ENCODE measurements around the gene CUL5.
"Not testable (repeated sequence)": the region's sequence is repeated elsewhere in the genome, so short reads cannot be mapped to it uniquely, and the experiment has no call there.

CUL5 gene

DNA sequence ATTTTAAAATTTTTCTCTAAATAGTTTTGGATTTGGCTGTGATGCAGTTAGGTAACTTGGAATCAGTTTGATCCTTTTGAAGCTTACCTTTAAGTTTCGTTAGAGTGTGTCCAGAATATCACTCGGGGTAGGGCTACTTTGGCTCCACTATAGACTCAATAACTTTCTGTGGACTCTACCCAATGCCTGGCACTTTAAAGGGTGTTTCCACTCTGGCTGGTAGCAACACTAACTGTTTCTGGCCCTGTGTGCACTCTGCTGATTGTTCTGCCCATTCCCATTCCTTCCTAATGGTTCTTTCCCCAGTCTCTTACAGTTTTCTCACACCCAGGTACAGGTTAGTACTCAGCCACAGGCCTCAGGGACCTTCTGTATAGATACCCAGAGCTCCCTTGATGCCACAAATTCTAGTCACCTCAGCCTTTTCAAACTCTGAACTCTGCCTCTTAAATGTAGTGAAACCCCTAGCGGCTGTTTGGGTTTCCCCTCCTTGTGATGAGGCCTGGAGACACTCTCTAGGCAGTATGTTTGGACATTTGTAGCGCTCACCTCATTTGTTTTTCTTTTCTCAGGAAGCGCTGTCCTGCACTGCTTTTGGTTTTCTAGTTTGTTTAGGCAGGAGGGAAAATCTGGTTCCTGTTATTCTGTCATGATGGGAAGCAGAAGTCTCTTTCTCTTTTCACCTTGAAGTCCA is 16.8 kb downstream of the CUL5 start:
- DNase-seq: no peak

DNA sequence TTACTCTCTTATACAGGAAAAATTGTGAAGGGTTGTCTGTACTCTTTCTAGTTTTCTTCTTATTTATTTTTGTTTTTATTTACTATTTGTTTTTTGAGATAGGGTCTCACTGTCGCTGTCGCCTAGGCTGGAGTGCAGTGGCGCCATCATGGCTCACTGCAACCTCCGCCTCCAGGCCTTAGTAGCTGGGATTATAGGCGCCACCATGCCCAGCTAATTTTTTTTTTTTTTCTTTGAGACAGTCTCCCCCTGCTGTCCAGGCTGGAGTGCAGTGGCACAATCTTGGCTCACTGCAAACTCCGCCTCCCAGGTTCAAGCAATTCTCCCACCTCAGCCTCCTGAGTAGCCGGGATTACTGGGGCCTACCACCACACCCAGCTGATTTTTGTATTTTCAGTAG is 18.4 kb downstream of the CUL5 start:
- DNase-seq: no peak

DNA sequence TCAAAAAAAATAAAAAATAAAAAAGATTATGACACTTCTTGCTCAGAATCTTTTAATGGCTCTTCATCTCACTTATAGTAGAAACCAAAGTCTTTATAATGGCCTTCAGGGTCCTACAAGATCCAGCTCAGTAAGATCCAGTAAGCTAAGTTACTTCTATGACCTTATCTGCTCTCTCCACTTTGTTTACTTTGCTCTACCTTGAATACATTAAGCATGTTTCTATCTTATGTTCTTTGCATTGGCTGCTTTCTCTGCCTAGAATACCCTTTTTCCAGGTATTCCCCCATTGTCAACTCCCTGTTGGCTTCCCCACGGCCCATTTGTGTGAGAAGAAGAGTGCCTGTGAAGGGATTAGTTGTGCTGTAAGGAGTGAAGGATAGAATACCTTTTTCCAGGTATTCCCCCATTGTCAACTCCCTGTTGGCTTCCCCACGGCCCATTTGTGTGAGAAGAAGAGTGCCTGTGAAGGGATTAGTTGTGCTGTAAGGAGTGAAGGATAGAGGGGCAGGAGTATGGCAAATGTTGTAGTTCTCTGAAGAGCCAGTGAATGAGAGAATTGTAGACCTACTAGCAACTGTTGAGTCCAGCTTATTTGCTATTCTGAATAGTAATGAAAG is 20.2 kb downstream of the CUL5 start:
- DNase-seq: not testable (repeated sequence)

DNA sequence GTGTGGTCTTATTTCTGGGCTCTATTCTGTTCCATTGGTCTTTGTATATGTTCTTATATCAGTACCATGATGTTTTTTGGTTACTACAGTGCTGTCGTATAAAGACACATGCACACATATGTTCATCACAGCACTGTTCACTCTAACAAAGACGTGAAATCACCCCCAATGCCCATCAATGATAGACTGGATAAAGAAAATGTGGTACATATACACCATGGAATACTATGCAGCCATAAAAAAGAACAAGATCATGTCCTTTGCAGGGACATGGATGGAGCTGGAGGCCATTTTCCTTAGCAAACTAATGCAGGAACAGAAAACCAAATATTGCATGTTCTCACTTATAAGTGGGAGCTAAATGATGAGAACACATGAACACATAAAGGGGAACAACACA is 22.9 kb downstream of the CUL5 start:
- not testable (repeated sequence) for DNase-seq

DNA sequence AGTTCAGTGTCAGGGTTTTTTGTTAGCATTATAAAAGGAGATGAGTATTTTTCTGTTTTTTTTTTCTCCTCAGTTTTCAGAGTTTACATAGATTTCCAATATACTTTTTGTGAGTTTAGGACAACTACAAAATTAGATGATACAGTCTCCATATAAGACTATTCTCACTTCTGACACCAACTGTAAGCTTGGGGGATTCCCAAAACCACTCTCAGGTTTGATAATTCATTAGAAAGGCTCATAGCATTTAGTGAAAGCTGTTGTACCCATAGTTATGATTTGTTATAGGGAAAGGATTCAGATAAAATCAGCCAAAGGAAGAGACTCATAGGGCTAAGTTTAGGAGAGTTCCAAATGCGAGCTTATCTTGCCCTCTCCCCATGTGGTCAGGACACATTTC is 24.1 kb downstream of the CUL5 start:
- DNase-seq: no peak

DNA sequence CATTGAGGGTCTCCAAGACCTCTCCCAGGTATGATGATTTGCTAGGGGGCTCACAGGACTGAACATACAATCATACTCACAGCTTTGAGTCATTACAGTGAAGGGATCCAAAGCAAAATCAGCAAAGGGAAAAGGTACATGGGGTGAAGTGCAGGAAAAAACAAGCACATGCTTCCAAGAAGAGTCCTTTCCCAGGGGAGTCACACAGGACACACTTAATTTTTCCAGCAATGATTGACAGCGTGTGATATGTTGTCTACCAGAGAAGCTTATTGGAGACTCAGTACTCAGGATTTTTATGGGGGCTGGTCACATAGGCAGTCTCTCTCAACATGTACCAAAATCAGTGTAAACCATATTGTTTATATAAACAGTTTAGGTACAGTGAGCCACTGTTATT is 25.3 kb downstream of the CUL5 start:
- no peak for DNase-seq

DNA sequence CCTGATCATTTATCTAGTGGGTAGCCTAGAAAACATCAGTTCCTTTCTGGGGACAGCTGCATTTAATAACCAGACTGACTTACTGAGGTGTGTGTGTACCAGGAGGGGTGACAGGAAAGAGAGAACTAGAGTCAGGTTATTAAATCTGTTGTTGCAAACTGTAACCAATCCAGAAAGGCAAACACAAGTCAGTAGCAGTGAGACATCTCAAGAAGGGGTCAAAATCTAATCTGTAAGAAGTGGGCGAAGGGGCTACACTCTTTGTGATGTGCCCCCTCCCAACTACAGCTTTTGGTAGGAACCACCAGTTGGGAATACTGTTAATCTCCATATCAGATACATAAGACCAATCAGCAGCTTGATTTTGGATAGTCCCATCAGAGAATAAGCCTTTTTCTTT is 26.3 kb downstream of the CUL5 start:
- no peak for DNase-seq

DNA sequence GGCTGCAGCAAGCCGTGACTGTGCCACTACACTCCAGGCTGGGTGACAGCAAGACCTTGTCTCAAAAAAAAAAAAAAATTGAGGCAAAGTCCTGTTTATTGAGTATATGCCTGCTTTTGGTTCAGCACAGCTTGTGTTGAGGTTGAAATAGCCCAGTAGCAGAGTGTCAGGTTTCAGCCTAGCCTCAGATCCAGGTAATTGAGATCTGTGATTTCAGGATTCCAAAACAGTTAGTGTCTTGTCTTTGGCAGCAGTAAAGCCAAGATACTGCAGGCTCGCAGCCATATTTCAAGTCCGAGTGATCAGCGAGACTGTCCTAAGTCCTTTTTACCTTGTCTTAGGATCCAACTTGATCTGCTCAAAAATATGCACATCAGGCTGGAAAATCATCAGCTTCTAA is 27.0 kb downstream of the CUL5 start:
- peak; percentile 18 for DNase-seq

DNA sequence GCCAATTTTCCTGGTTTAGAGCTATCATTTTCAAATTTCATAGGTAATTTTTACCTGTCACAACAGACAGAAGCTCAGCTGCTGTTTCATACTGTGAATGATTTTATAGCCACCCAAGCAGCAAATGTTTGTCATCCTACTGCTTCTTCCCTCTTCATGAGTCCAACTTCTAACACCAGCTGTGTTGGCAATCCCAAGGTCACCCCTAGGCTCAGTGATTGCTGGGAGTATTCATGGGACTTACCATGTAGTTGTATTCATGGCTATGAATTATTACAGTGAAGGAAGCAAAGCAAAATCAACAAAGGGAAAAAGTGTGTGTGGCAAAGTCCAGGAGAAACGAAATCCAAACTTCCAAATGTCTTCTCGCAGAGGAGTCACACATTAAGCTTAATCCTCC is 28.5 kb downstream of the CUL5 start:
- no peak for DNase-seq

DNA sequence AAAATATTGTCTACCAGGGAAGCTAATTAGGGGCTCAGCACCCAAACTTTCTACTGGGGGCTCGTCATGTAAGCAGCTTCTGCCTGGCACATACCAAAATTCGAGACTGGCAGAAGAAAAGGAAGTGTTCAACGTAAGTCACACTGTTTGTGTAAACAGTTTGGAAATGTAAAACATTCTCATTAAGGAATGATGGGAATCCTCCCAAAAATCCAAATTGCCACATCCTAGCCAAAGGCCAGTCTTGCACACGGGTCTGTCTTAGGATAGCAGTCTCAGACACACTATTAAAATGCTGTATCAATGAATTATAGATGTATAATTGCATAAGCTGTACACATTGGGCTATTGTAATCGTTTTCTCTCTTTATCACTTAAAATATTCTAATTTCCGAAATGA is 28.9 kb downstream of the CUL5 start:
- no peak for DNase-seq

DNA sequence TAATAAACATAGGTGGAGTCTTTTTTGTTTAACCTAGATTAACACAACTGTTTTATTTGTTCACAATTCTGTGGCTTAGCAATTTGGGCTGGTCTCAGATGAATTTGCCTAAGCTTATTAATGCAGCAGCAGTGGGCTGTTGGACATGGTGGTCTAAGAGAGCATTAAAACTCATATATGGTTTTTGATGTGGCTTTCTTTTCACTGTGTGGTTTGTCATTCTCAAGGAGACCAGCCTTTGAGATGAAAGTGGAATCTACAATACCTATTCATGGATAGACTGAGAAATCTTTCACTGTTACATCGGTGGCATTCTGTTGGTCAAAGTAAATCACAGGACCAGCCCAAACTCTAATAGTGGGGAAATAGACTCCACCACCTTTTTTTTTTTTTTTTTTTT is 39.6 kb downstream of the CUL5 start:
- DNase-seq: no peak

DNA sequence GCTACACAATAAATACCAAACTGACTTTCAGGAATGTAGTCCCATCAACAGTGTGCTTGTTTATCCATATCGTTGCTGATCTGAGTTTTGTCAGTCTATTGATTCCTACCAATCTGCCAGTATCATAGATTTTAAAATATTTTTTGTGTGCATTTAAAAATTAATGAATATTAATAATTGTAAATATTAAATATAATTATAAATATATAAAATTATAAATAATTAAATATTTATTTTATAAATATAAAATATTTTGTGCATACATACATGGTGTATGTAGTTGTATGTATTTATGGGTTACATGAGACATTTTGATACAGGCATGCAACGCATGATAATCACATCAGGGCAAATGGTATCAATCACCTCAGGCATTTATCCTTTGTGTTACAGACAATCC is 53.6 kb downstream of the CUL5 start:
- DNase-seq: no peak

DNA sequence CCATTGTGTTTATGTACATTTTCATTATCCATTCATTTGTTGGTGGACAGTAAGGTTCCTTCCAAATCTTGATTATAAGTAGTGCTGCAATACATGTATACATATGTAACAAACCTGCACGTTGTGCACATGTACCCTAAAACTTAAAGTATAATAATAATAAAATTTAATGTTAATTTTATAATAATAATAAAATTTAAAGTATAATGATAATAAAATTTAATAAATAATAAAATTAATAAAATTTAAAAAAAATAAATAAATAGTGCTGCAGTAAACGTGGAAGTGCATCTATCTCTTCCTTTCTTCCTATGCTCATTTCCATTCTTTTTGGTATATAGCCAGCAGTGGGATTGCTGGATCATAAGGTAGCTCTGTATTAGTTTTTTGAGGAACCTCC is 54.7 kb downstream of the CUL5 start:
- DNase-seq: no peak

DNA sequence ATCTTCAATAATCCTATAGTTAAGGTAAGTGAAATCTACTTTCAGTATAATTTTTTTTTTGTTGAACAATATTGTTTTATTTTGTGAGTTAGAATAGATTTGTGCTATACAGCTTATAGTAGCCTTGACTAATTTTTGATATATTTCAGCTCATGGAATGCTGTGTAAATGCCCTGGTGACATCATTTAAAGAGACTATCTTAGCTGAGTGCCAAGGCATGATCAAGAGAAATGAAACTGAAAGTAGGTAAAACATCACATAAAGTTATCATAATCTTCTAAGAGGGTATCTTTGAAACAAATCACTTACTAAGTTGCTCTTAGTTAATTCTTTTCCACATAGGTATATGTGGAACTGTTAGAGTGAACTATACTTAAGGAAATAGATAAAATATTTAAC is 61.2 kb downstream of the CUL5 start:
- peak; percentile 58 for DNase-seq

DNA sequence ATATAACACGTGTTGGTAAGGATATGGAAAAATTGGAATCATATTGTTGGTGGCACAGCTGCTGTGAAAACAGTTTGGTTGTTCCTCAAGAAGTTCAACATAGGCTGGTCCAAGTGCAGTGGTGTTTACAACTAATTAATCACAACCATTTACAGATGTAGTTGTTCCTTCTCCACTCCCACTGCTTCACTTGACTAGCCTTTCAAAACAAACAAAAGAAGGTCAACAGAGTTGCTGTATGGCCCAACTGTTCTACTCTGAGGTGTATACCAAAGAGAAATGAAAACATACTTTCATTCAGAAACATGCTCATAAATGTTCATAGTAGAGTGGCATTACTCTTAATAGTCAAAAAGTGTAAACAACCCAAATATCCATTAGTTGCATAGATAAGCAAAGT is 76.1 kb downstream of the CUL5 start:
- no peak for DNase-seq

DNA sequence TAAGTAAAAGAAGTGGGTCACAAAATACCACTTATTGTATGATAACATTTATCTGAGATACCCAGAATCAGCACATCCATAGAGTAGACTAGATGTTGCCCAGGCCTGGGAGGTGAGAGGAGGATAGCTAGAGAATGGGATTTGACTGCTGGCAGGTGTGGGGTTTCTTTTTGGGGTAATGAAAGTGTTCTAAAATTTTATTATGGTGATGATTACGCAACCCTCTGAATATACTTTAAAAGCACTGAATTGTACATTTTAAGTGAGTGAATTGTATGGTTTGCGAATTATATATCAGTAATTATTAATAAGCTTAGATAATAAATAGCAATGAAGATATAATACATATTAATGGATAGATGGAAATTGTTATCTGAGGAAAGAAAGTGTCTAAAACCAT is 77.0 kb downstream of the CUL5 start:
- DNase-seq: no peak

DNA sequence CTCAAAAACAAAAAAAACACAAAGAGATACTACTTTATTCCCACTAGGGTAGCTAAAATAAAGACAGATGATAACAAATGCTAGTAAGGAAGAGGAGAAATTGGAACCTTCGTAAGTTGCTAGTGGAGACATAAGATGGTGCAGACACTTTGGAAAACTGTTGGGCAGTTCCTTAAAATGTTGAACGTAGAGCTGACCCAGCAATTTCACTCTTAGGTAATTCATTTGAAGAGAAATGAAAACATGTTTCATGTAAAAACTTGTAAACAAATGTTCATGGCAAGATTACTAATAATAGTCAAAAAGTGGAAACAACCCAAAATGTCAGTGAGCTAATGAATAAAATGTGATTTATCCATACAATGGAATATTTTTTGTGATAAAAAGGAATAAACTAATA is 83.4 kb downstream of the CUL5 start:
- DNase-seq: no peak

DNA sequence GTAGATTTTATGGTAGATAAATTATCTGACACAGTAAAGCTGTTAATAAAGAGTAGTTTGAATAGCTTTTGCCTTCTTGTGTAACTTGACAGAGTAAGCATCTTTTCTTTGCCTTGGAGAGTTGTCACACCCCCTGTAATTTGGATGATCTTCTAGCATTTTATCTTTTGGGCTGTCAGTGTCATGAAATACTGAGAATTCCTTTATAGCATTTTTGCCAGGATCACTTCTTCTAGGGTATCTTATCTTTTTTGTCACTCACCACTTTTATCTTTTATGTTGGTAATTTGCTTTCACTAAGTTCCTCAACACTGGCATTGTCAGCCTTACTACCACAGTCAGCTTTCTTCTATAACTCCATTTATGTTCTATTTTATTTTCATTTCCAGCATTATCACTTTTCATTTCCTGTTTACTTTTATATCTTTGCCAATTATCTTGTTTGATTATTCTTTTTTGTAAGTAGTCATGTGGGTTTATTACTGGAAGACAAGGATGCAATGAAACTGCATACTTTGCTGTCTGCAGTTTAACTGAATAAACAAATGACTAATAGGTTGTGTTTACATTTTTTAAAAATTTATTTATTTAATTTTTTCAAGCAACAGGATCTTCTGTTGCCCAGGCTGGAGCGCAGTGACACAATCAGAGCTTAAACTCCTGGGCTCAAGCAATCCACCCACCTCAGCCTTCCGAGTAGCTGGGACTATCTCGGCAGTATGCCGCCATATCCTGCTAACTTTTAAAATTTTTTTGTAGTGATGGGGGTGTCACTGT is 84.6 kb downstream of the CUL5 start:
- DNase-seq: no peak

DNA sequence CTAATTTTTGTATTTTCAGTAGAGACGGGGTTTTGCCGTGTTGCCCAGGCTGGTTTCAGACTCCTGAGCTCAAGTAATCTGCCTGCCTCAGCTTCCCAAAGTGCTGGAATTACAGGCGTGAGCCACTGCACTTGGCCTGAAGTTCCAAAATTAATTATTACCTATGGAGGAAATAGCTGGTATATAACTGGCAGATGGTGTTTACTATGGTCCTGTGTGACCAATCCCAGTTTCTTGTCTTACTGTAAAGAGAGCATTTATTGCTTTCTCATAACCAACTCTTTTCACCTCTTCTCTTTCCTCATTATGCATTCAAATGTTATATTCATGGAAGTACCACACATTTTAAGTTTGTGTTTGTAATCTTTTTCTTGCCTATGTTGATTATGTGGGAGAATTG is 88.5 kb downstream of the CUL5 start:
- DNase-seq: no peak

DNA sequence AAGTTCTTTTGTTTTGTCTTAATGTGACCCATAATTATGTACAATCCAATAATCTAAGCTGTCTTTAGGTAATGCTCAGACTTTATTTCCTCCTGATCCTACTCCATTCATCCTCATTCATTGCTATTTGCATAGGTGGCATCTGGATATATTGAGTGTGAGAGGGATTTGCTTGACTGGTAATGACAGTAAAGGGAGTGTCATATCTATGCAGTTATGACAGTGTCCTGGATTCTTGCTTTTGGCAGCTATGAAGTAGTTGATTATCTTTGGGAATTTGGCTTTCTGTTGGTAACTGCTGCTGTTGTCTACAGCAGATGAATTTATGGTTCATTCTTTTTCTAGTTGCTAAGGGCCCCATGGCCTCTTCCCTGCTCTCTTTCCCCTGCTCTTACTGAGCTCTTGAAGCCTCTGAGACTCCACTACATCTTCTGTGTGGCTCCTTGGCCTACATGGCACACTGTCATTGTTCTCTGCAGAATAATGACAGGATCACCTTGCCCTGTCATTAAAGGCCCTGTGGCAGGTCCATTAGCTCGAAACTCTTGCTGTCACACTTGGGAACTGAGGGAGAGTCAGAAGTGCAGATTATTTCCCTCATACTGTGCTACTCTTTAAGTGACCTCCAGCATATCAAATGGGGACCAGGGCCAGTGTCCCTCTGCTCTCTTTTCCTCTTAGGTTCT is 92.5 kb downstream of the CUL5 start:
- DNase-seq: no peak

DNA sequence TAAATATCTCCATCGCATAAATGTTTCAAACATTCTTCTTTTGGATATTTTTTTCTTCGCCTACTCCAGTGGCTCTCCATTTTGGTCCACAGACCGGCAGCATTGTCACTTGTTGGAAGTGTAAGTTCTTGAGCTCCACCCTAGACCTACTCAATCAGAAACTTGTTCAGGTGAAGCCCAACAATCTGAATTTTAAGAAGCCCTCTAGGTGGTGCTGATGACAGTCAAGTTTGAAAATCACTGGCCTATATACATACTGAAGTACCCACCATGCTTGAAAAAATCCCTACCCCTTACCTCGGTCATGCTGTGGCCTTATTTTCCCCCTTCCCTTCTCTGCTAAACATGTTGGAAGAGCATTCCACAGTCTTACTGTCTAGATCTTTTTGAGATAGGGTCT is 102.4 kb downstream of the CUL5 start:
- DNase-seq: no peak

DNA sequence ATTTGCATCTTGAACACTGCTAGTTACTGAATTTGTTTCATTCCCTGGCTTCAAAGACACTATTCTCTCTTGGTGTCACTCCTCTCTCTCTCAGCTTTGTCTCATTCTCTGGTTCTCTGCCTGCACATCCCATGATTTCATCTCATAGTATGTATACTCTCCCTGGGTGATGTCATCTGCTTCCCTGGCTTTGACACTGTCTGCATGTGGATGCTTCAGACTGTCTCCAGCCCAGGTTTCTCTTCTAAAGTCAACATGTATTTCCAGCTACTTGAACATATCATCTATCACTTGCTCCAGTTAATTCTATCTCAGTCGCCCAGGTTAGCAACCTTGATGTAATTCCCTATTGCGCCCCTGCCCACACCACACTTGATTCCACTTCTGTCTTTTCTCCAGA is 103.4 kb downstream of the CUL5 start:
- DNase-seq: peak; percentile 15

DNA sequence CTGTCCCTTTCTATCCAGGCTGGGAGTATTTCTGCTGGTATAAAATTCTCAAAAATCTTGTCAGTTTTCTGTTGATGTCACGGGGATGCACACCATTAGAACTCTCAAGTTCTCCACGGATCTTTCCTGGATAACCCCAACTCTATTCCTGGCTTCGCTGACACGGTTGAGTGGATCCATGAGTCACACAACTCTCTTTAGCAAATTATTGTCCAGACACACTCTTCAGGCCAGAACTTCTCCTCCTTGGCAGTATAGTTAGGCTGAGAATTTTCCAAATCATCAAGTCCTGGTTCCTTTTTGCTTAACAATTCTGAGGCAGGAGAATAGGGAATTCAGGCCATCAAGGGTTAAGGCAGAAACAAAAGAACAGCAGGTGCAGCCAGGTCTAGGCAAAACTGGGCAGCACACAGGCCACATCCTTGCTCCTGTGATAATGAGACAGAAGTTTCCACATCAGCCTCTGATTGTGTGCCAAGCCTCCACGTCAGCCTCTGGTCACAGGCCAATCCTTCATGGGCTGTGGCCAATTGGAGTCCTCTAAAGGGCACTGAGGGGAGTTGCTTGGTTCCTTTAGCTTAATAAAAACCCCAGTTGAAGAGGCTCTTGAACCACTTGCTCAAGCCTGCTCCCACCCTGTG is 106.9 kb downstream of the CUL5 start:
- DNase-seq: peak; percentile 79

Data from fibroblast of upper back skin (primary cell).